NCI-H146 (cell line): ENCODE results near the gene SNF8.
"Not testable (repeated sequence)": the region's sequence is repeated elsewhere in the genome, so short reads cannot be mapped to it uniquely, and the experiment has no call there.

ENCODE experiments used
- DNase-seq: peaks from one replicate; lab custom pipeline; 2025; lab: John Stamatoyannopoulos, UW

SNF8 gene, protein sequence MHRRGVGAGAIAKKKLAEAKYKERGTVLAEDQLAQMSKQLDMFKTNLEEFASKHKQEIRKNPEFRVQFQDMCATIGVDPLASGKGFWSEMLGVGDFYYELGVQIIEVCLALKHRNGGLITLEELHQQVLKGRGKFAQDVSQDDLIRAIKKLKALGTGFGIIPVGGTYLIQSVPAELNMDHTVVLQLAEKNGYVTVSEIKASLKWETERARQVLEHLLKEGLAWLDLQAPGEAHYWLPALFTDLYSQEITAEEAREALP

DNA sequence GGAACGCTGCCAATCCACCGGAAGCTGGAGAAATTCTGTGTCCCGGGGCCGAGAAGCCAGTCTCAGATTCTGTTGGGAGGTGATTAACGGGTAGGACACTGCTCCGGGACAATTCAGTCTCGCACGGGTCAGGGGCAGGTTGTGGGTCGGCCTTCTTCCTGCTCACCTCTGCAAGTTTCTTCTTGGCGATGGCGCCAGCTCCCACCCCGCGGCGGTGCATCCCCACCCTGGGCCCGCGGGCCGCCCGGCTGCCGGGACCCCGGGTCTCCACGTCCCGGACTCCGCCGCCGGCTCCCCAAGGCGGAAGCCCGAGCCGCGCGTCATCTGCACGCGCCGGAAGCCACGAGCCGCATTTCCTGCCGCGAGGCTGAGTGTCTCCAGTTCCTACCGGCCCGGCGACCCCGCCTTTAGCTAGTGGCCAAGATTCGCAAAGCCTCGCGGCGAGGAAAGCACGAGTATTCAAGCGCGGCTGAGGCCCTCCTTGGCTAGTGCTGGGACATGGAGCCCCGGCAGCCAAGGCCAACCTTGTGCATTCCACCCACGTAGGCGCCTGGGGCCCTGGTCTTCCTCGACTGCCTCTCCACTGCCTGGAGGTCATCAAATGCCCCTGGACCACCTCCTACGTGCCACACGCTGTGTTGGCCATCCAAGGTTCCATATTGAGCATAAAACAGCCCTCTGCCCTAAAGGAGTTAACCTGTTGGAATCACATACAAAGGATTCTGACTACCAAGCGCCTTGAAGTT, at the start of gene SNF8:
Gene SNF8 (minus strand): TSS at position 328 of the 746 bp plus-strand sequence. CDS start 108 bp downstream, at position 220.
- DNase-seq = peak; percentile 86

DNA sequence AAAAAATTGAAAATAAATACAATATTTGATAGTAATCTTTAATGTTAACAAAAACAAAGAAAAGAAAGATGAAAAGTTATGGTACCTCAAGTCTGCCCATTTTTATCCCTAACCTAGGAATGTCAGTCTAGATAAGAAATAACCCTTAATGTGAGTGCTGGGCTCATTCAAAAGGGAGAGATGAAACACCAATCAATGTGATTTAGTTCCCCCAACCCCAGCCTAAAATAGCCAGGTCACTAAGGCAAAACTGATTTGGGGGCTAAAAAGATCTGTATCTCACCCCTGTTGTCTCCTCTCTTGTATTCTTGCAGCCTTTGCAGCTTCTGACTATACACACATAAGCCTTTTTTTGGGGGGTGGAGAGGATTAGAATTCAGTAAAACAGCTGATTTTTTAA, 49.3 kb upstream of the SNF8 start:
- no peak for DNase-seq

DNA sequence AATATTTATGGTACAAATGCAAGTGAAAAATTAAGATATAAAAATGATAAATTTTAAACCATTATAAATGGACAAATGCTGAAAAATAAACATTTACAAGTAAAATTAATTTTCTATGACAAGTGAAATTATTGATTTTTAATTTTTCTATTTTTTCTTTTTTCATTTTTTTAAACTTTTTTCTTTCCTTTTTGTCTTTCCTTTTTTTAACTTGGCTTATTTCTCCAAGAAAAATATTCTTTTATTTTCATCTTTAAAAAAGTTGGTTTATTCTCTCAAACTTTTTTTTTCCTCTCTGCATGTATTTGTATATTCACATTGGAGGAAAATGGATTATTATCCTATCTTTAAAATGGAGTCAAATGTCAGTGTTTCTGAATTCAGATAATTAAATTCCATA, 48.7 kb upstream of the SNF8 start:
- no peak for DNase-seq

DNA sequence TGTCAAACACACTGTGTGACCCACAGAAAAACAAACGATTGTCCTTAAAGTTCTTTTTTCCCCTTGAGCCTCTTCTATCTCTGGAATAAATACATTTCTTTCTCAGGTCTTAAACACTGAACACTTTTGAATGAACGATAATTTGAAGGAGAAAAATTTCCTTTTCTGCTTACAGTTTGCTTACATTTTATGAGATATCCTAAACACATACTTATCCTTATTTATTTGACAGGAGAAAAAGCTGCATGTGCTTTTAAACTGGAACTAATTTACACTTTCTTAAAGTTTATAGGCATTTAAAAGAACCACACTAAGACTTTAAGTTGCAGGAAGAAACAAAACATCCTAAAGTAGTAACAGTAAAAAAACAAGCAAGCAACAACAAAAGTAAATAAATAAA, 47.8 kb upstream of the SNF8 start:
- no peak for DNase-seq

DNA sequence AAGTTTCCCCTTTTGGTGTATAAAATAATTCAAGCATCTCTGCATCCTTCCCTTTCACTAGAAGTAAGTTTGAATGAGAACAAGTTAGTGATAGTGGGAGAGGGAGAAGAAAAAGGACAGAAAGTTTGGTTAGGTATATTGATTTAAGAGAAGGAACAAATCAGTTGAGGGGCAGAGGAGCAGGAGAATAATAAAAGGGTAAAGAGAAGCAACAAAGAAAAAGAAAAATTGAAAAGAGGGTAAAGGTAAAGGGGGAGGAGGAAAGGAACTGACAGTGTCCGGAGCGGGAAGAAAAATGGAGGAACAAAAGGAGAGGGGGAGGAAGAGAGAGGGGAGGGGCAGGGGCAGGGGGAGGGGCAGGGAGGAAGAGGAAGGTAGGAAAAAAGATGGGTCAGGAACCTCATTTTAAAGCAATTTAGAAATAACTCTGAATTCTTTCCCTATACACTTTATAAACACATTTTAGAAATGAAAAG, 46.3 kb upstream of the SNF8 start:
- DNase-seq = no peak

DNA sequence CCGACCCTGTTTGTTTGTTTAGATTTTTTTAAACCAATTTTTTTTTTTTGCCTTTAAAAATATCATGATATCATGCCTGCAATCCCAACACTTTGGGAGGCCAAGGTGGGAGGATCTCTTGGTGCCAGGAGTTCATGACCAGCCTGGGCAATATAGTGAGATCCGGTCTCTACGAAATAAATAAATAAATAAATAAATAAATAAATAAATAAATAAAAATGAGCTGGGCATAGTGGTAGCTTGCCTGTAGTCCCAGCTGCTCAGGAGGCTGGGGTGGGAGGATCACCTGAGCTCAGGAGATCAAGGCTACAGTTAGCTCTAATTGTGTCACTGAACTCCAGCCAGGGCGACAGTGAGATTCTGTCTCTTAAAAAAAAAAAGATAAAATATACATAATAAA, 44.5 kb upstream of the SNF8 start:
- no peak for DNase-seq

DNA sequence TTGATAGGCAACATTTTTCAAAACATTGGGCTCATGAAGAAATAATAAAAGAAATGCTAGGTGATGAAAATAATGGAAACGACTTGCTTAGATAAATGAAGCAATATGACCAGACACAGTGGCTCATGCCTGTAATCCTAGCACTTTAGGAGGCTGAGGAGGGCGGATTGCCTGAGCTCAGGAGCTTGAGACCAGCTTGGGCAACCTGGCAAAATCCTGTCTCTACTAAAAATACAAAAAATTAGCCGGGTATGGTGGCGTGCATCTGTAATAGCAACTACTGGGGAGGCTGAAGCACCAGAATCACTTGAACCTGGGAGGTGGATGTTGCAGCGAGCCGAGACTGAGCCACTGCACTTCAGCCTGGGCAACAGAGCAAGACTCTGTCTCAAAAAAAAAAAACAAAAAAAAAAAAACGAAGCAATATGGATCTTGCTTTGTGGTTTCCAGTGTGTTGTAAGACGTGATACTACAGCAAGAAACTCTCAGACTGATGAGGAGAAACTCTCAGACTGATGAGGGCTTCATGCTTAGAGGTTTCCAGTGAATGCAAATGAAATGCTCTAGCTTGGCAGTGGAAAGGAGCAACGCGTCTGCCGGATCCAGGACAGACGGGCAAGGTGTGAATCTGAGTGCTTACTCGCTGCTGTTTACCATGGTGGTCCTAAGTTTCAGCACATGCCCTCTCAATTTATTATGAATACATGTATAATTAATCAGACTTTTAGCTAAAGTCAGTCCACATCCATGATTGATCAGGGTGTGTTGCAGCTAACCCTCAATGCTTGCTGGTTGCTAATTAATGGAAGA, 41.0 kb upstream of the SNF8 start:
- DNase-seq = no peak

DNA sequence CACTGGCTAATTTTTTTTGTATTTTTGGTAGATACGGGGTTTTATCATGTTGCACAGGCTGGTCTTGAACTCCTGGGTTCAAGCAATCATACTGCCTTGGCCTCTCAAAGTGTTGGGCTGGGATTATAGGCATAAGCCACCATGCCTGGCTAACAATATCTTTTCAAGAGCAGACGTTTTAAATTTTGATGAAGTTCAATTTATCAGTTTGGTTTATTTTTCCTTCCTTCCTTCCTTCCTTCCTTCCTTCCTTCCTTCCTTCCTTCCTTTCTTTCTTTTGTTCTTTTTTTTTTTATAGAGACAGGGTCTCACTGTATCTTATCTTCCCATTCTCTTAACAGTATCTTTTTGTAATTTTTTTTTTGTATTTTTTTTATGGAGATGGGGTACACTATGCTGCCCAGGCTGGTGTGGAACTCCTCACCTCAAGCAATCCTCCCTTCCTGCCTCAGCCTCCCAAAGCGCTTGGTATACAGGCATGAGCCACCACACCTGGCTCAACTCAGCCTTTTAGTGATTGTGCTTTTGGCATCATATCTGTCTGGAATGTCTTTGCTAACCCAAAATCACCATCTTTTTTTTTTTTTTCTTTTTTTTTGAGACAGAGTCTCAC, 37.4 kb upstream of the SNF8 start:
- no peak for DNase-seq

DNA sequence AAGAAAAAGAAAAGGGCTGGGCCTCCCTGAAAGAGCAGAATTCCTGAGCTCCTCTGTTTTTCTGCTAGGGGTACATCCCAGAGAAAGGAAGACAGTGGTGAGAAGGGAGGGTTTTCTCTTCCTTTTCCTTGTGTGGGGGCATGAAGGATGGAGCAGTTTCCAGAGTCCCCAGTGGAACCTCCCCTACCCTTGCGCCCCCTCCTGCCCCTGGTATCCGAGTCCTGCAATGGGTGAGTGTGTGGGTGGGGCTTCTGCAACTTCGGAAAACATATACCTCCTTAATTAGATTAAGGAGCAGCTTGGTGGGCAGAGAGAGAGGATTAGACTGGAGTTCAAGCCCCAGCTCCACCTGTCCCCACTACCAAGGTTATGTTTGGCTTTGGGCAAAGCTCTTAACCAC, 29.2 kb upstream of the SNF8 start:
- no peak for DNase-seq

DNA sequence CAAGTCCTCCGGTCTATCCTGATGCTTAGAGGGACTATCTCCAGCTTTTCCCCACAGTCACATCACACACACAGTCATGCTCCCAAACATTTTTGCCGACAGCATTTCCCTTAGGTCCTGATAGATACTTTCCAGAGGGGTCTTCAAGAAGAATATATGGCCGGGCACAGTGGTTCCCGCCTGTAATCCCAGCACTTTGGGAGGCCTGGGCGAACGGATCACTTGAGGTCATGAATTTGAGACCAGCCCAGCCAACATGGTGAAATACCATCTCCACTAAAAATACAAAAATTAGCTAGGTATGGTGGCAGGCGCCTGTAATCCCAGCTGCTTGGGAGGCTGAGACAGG, 28.1 kb upstream of the SNF8 start:
- DNase-seq = no peak

DNA sequence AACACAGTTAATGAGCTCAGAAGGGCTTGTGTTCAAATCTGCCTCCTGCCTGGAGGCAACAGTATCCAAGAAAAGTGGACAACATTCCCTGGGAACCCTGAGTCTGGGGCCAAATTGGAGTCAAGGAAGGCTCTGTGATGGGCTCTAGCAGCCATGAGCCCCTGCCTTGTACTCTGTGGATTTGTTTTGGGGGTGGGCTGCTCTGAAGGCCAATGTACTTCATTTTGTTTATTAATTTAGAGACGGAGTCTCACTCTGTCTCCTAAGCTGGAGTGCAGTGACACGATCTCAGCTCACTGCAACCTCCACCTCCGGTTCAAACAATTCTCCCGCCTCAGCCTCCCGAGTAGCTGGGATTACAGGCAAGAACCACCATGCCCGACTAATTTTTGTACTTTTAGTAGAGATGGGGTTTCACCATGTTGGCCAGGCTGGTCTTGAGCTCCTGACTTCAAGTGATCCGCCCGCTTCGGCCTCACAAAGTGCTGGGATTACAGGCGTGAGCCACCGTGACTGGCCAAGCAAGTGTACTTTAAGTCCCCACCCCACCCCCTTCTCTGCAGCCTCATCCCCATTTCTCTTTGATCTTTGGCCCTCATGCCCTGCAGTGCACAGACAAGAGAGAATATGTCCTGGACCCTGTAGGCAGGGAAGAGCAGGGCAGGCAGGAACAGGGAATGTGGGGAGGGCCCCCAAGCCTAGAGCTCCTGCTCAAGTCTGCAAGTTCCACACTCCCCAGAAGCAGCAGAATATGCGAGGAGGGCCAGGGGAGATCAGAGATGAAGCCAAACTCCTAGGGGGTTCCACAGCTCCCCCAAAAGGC, 26.4 kb upstream of the SNF8 start:
- no peak for DNase-seq

DNA sequence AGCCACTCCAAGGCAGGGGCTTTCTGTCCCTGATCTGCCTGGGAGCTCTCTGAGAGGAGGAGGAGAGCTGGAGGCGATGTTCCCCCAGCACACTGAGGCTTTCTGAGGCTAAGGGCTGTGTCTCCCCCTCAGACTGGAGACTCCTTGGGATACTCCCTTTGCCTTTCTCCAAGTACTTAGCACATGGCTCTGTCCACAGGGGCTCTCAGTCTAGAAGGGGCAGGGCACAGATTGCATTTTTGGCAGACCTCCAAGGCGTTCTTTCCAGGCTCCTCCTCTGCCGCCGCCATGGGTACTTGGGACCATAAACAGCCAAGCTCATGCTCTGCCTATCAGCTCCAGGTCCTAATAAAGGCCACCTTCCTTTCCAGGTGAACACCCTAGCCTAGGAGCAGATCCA, 25.6 kb upstream of the SNF8 start:
- DNase-seq = no peak

DNA sequence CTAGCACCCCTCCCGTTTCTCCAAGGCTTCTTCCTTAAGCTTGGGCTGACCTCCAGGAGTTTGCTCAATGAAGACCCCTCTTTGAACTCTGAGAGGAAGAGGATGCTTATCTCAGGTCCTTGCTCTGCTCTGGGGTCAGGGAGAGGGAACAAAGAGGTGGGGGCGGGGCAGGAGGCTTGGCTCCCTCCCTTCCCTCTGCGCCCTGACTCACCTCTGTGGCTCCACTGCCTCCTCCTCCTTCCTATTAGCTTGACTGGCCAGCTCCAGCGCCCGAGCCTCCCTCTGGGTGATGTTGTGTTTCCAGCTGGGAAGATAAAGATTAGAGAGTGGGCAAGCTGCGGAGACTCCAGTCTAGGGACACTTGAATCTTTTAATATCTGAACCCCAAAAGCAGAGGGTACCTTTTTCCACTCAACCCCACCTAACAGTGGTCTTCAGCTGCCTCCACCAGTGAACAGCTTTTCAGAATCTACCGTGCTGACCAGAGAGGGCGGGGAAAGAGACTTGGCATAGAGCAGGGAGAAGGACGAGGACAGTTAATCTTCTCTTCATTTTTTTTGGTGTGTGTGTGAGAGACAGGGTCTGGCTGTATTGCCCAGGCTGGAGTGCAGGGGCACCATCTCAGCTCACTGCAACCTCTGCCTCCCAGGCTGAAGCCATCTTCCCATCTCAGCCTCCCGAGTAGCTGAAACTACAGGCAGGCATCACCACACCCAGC, 17.0 kb upstream of the SNF8 start:
- DNase-seq = no peak

DNA sequence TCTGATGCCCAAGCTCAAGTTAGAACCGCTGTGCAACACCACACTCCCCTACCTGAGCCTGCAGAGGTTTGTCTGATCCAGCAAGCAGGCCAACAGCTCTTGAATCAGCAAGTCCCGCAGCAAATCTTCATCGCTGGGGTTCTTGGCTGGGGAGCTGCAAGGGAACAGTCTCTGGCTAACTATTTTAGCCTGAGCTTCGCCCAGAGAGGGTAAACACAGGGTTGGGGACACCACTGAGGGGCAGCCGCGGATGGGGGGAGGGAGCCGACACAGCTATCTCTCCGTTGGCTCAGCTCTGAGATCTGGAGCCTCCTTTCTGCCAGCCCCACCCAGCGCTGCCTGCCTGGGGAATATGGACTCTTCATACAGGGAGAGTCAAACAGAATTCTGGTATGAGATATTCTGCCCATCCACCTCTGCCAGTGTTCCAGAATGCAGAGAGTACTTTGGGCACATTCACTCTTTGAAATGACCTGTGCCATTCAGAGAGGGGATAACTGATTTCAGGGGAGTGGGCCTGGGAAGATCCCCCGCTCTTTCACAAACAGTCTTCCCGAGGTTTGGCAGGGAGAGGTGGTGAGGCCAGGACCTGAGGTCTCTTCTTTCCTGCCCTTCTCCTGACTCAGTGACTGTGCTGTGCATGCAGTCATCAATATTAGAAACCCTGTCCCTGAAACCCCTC, 16.3 kb upstream of the SNF8 start:
- DNase-seq = no peak

DNA sequence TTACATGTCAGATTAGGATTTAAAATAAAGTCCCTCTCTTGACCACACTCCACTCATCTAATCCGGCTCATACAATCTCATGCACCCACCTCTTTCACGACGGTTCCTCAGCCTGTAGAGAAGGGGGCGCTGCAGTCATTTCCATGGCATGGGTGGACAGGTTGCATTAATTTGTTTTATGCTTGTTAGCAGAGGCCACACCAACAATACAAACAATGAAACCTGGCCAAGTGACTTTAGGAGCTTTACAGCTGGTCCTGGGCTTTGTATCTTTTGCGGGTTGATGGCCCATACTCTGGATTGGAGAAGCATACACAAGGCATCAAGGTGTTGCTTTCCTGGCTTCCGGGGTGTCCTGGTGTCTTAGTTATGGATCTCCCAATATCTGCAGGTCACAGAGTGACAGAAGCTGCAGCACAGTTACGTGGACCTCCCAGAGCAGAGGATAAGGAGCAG, 9.7 kb upstream of the SNF8 start:
- peak; percentile 5 for DNase-seq

DNA sequence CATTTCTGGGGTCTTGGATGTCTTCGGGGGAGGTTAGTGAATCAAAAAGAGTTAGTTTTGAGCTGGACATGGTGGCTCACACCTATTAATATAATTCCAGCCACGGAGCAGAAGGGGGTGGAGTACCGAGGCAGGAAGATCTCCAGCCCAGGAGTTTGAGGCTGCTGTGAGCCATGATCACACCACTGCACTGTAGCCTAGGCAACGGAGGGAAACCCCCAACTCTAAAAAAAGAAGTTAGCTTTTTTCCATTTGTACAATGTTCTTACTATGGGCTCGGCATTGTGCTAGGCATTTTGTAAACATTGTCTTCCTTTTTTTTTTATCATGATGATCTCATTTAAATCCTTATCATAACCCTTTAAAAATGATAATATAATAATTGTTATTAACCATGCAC, 8.3 kb upstream of the SNF8 start:
- DNase-seq = no peak

DNA sequence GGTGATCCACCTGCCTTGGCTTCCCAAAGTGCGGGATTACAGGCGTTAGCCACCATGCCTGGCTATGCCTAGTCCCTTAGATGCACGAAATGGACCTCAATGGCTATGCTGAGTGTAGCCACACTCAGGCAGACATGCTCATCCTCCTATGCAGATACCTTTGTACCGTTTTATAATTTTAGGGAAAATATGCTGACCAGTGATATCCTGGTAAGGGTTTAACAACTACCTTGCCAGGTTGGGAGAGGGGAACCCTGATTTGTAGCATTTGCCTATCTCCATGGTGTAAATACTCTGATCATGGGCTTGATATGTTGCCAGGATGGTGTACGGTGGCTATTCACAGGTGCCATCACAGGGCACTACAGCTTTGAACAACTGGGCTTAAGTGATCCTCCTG, 6.9 kb upstream of the SNF8 start:
- DNase-seq = no peak

DNA sequence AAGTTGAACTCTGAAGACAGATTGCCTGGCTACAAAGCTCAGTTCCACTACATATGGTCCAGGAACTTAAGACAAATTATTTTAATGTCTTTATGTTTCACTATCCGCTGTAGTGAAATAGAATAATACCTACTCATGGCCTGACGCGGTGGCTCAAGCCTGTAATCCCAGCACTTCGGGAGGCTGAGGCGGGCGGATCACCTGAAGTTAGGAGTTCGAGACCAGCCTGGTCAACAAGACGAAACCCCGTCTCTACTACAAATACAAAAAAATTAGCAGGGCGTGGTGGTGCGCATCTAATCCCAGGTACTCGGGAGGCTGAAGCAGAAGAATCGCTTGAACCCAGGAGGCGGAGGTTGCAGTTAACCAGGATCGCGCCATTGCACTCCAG, 614 bp upstream of the SNF8 start:
- not testable (repeated sequence) for DNase-seq

DNA sequence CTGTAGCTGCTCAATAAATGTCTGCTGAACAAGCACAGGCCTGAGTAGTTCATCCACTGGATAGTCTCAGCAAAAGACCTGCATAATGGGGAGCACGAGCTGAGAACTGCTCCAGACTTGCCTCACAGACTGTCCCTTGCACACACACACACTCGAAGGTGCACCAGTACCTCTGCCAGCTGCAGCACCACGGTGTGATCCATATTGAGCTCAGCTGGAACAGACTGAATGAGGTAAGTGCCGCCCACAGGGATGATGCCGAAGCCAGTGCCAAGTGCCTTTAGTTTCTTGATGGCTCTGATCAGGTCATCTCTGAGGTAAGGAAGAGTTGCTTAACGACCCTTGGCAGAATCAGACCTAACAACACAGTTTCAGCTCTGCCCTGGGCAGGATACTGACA, 11.6 kb downstream of the SNF8 start:
- DNase-seq = no peak

DNA sequence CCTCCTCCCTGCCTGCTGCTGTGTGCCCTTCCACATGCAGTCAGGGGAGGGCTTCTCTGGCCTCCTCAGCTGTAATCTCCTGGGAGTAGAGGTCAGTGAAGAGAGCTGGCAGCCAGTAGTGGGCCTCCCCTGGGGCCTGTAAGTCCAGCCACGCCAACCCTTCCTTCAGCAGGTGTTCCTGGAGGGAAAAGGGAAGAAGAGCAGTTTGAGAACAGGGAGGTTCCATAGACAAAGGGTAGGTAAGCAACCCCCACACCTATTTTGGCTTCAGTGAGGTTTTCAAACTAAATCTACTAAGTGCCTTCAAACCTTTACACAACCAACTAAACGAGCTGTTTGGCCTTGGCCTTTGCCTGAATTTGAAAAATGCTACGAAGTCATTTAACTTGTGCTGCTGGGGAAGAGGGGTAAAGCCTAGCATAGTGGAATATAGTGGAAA, 14.2 kb downstream of the SNF8 start:
- DNase-seq = no peak
